Spleen (tissue), 7 donors: ENCODE measurements around the gene SMIM35.

Experiments used
- POLR2A ChIP-seq, 3 donors: fragments of 450-650 bp; IDR thresholded peaks; one replicate each; pipeline ENCODE4 v1.5.1; 2017; ENCODE audit warnings: antibody characterized with exemption in 3 of 3, mild to moderate bottlenecking in 1 of 3
- TF ChIP-seq, protein P1 (sequence below), 11 experiments: fragments of 200-600 bp in 7 of 11; fragments of 450-650 bp in 4 of 11; sonication (generic) in 4 of 11; IDR thresholded peaks in 8 of 11; conservative IDR thresholded peaks in 3 of 11; 1 replicate in 7 of 11; 2 replicates in 4 of 11; pipeline versions ENCODE4 v1.4.0 to v1.8.0; 2016 to 2021; ENCODE audit warnings: antibody characterized with exemption in 11 of 11, inconsistent platforms in 4 of 11, mild to moderate bottlenecking in 1 of 11
- donor health status: DM: no; HTN: no; CAD: no; lungs with moderate emphysema.
- donor health status: DM: no; HTN: no; CAD: no.
- donor health status: DM: no; HTN: no; CAD: no.

GRCh38 chr11:118073554-118073953 lies 13.2 kb downstream of the SMIM35 start:
- TF ChIP-seq, protein P1, sequence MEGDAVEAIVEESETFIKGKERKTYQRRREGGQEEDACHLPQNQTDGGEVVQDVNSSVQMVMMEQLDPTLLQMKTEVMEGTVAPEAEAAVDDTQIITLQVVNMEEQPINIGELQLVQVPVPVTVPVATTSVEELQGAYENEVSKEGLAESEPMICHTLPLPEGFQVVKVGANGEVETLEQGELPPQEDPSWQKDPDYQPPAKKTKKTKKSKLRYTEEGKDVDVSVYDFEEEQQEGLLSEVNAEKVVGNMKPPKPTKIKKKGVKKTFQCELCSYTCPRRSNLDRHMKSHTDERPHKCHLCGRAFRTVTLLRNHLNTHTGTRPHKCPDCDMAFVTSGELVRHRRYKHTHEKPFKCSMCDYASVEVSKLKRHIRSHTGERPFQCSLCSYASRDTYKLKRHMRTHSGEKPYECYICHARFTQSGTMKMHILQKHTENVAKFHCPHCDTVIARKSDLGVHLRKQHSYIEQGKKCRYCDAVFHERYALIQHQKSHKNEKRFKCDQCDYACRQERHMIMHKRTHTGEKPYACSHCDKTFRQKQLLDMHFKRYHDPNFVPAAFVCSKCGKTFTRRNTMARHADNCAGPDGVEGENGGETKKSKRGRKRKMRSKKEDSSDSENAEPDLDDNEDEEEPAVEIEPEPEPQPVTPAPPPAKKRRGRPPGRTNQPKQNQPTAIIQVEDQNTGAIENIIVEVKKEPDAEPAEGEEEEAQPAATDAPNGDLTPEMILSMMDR (IDR thresholded peaks at IDR 0.05 in 8 of 11, conservative IDR thresholded peaks at IDR 0.05 in 3 of 11): no peak
- TF ChIP-seq POLR2A (IDR thresholded peaks at IDR 0.05): no peak
